Measurements from ENCODE around the gene SH2D1A.

SH2D1A gene

DNA sequence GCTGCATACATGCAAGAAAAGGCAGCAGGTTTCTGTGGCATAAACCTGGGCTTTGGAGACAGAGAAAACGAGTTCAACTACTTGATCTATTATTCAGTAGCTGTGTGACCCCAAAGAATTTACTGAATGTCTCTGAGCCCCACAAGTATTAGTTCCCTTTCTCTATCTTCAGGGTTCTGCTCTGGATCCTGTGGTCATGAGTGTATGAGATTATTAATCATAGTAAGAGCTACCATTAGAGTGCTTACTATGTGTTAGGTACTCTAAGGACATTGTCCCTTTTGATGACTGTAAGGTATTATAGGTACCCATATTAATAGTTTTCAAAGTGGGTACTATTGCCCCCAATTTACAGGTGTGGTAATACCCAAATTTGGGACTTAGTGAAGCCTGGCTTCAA lies 8.4 kb upstream of the SH2D1A start:
- Histone ChIP-seq H3K4me1 (ENCODE audit: control insufficient read depth, insufficient read depth, low read length, poor library complexity, severe bottlenecking) (no peaks in the 10 kb centered on the region), H3K36me3 (ENCODE audit: control insufficient read depth, insufficient read depth, low read length) (no peaks in the 10 kb centered on the region), H3K27ac (ENCODE audit: low read depth, low read length, severe bottlenecking) (no peak overlapping the region), H3K4me3 (ENCODE audit: extremely low read depth, insufficient read depth, low read length, poor library complexity, severe bottlenecking) (no peak overlapping the region), H3K9me3 (ENCODE audit: control insufficient read depth, low read length) (no peaks in the 10 kb centered on the region)
- WGBS, 2 experiments (ENCODE audit: insufficient coverage in 2 of 2) = no CpG with 5 or more reads among the region's 1 CpG

DNA sequence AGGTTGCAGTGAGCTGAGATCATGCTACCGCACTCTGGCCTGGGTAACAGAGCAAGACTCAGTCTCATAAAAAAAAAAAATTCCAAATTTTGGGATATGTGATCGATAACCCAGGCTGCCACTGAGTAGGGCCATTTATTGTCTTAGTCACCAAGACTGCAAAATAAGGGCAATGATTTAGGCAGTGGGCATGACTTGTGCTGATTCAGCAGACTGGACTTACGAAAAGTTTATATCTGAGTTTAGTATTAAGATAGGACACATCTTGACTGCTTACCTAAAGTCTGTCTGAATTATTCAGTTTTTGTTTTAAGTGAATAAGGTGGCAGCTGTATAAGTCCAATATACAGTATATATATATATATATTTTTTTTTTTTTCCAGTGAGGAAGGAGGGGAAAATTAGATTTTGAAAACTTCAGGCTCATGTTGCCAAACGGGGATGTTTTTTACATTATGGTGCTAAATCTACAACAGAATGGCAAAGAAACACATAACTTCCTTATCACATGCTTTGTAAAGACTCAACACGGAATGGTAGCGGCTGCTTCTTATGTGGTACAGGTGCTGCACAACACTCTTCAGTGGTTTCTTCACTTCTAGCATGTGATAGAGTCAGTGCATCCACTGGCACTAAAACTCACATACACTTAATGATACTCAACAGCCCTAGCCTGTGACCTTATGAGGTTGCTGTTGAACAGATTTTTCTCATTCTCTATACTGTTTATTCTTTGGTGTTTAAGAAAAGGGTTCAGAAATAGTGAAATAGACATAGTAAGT lies 7.4 kb upstream of the SH2D1A start:
- WGBS, 2 experiments (ENCODE audit: insufficient coverage in 2 of 2) = 80 to 100% methylated on average over 1 of the region's 6 CpGs
- no peaks in the 10 kb centered on the region for H3K36me3 ChIP-seq (ENCODE audit: control insufficient read depth, insufficient read depth, low read length)

DNA sequence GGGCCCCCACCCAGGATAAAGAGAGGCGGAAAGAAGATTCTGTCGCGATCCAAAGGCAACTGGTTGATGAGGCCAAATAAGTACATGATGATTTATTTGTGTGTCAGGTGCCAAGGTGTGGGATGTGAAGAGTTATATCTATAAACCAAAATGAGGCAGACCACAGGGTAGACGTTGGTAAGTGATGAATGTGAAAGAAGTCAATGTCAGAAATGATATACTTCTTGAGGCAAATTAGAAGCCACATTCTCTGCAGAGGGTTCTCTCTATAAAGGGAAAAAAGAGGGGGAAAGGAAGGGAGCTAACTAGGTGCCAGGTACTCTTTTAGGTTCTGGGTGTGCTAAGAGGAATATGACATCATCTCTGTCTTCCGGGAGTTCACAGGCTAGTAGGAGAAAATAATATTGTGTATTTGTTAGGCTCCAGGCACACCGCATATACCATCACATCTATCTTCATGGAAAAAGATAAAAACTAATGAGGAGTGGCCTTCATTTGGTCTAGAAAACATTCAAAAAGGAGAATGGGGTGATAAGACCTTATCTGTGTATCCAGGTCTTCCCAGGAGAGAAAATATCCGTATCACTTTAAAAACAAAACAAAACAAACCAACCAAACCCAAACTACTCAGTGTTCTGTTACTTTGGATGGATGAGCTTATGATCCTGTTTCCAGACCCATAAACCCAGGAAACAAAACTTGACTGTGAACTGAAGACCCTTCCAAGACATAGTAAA lies 4.8 kb upstream of the SH2D1A start:
- WGBS, 2 experiments (ENCODE audit: insufficient coverage in 2 of 2) = no CpG with 5 or more reads among the region's 7 CpGs
- no peak overlapping the region for H3K27ac ChIP-seq (ENCODE audit: low read depth, low read length, severe bottlenecking)
- H3K4me3 ChIP-seq (ENCODE audit: extremely low read depth, insufficient read depth, low read length, poor library complexity, severe bottlenecking) = no peak overlapping the region
- no peaks in the 10 kb centered on the region for H3K9me3 ChIP-seq (ENCODE audit: control insufficient read depth, low read length)
- H3K4me1 ChIP-seq (ENCODE audit: control insufficient read depth, insufficient read depth, low read length, poor library complexity, severe bottlenecking) = no peaks in the 10 kb centered on the region
- H3K36me3 ChIP-seq (ENCODE audit: control insufficient read depth, insufficient read depth, low read length) = no peaks in the 10 kb centered on the region

More for the DNA sequence above, 7.4 kb upstream of the SH2D1A start:
- no peak overlapping the region for H3K27ac ChIP-seq (ENCODE audit: low read depth, low read length, severe bottlenecking)
- H3K9me3 ChIP-seq (ENCODE audit: control insufficient read depth, low read length) = no peaks in the 10 kb centered on the region
- H3K4me1 ChIP-seq (ENCODE audit: control insufficient read depth, insufficient read depth, low read length, poor library complexity, severe bottlenecking) = no peaks in the 10 kb centered on the region
- H3K4me3 ChIP-seq (ENCODE audit: extremely low read depth, insufficient read depth, low read length, poor library complexity, severe bottlenecking) = no peak overlapping the region

DNA sequence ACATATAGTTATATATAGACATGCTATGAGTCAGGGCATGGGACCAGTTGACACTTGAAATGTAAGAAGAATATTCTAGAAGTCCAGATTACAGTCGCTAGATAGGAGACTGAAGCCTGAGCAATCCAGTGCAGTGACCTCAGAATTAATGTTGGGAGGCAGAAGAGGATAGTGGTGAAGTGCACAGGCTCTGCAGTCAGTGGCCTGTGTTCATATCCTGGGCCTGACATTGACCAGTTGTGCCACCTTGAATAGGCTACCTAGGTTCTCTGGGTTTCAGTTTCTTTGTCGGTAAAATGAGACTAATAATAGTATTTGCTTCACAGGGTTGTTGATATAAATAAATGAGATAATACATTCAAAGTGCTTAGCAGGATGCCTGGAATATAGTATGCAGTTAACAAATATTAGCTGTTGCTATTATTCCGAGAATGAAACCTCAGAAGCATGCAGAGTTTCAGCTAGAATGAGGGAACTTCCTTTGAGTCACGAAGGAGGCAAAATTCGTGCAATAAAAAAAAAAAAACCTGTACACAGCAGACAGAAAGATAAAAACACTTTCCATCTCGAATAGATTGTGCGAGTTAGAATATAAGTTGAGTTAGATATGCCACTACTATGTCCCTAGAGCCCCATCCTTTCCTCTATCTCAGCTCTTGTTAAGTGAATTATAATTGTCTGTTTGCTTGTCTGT lies 4.0 kb upstream of the SH2D1A start:
- no peaks in the 10 kb centered on the region for H3K9me3 ChIP-seq (ENCODE audit: control insufficient read depth, low read length)
- H3K4me1 ChIP-seq (ENCODE audit: control insufficient read depth, insufficient read depth, low read length, poor library complexity, severe bottlenecking) = no peaks in the 10 kb centered on the region
- H3K36me3 ChIP-seq (ENCODE audit: control insufficient read depth, insufficient read depth, low read length) = no peaks in the 10 kb centered on the region
- no peak overlapping the region for H3K4me3 ChIP-seq (ENCODE audit: extremely low read depth, insufficient read depth, low read length, poor library complexity, severe bottlenecking)
- no peak overlapping the region for H3K27ac ChIP-seq (ENCODE audit: low read depth, low read length, severe bottlenecking)
- 100% methylated on average over 1 of the region's 7 CpGs for WGBS, 2 experiments (ENCODE audit: insufficient coverage in 2 of 2)

DNA sequence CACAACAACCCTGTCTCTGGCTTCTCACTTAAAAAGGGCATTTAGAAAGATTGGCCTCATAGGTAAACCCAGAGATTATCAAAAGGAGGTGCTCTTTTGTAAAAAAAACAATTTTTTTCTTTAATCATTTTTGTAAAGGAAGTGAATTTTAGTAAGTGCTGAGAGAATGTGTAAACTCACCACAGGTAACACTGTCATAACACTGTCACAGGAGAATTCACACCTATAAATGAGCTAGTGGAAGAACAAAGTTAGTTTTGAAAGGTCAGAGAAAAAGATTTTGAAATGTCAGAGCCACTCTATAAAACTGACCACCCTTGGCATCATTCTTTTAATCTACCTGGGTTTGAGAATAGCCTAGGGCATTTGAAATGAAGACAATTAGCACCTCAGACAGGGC lies 3.3 kb upstream of the SH2D1A start:
- H3K4me3 ChIP-seq (ENCODE audit: extremely low read depth, insufficient read depth, low read length, poor library complexity, severe bottlenecking) = no peak overlapping the region
- H3K4me1 ChIP-seq (ENCODE audit: control insufficient read depth, insufficient read depth, low read length, poor library complexity, severe bottlenecking) = no peaks in the 10 kb centered on the region
- no peaks in the 10 kb centered on the region for H3K36me3 ChIP-seq (ENCODE audit: control insufficient read depth, insufficient read depth, low read length)
- no peak overlapping the region for H3K27ac ChIP-seq (ENCODE audit: low read depth, low read length, severe bottlenecking)
- no peaks in the 10 kb centered on the region for H3K9me3 ChIP-seq (ENCODE audit: control insufficient read depth, low read length)

DNA sequence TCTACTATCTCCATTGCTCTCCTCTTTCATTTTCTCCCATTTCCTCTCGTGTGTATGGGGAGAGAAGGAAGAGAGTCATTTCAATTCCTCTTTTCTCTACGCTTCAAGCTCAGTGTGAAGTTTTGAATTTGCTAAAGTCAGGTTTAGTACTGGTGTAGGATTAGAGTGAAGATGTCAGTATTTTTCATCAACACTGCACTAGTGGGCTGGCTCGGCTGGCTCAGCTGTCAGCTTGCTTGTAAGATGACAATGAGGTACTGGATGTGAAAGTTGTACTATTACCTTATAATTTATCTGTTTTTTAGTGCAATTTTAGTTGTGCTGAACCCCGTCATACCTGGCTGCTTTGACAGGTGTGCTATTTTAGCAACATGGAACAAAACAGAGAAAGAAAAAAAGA lies 2.1 kb upstream of the SH2D1A start:
- H3K4me3 ChIP-seq (ENCODE audit: extremely low read depth, insufficient read depth, low read length, poor library complexity, severe bottlenecking) = no peak overlapping the region
- WGBS, 2 experiments (ENCODE audit: insufficient coverage in 2 of 2) = no CpG with 5 or more reads among the region's 4 CpGs
- H3K36me3 ChIP-seq (ENCODE audit: control insufficient read depth, insufficient read depth, low read length) = no peaks in the 10 kb centered on the region
- H3K9me3 ChIP-seq (ENCODE audit: control insufficient read depth, low read length) = no peaks in the 10 kb centered on the region
- H3K4me1 ChIP-seq (ENCODE audit: control insufficient read depth, insufficient read depth, low read length, poor library complexity, severe bottlenecking) = no peaks in the 10 kb centered on the region
- no peak overlapping the region for H3K27ac ChIP-seq (ENCODE audit: low read depth, low read length, severe bottlenecking)

DNA sequence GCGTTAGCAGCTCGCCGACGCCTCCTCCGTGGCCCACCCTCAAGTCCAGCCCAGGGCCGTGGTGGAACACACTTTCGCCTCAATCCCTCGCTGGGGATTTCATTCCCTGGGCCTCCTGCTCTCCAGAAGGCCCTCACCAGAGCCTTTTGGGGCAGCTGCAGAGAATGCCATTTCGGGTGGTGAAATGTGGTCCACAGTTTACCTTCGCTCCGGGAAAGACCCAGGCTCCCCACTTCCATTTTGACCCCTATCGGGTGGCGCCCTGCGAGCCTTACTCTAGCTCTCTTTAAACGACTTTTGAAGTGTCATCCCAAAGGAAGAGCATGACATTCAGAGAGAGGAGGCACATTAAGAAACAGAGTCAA lies 496 bp downstream of the SH2D1A start:
- H3K4me1 ChIP-seq (ENCODE audit: control insufficient read depth, insufficient read depth, low read length, poor library complexity, severe bottlenecking) = no peaks in the 10 kb centered on the region
- no peak overlapping the region for H3K4me3 ChIP-seq (ENCODE audit: extremely low read depth, insufficient read depth, low read length, poor library complexity, severe bottlenecking)
- WGBS, 2 experiments (ENCODE audit: insufficient coverage in 2 of 2) = 80 to 97% methylated on average over 2 to 5 of the region's 15 CpGs

DNA sequence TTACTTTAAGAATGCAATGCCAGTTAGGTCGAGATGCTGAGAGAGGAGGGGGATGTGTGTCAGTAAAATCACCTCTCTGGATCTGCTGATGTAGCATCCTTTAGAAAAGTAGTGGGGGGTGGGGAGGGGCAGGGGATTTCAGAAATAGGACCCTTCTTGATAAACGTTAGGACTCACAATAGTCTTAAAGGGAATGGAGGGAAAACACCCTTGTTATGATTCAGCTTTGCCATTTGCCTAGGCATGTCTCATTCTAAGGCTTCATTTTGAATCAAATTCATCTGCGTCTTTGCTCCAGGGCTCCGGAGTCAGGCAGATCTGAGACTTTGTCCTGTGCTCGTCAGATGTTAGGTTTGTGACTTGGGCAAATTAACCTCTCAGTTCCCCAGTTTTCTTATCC lies 879 bp downstream of the SH2D1A start:
- 63 to 90% methylated on average over 1 to 2 of the region's 5 CpGs for WGBS, 2 experiments (ENCODE audit: insufficient coverage in 2 of 2)
- H3K4me1 ChIP-seq (ENCODE audit: control insufficient read depth, insufficient read depth, low read length, poor library complexity, severe bottlenecking) = no peaks in the 10 kb centered on the region
- no peaks in the 10 kb centered on the region for H3K36me3 ChIP-seq (ENCODE audit: control insufficient read depth, insufficient read depth, low read length)
- no peak overlapping the region for H3K4me3 ChIP-seq (ENCODE audit: extremely low read depth, insufficient read depth, low read length, poor library complexity, severe bottlenecking)
- no peak overlapping the region for H3K27ac ChIP-seq (ENCODE audit: low read depth, low read length, severe bottlenecking)
- no peaks in the 10 kb centered on the region for H3K9me3 ChIP-seq (ENCODE audit: control insufficient read depth, low read length)

More for the DNA sequence above, 496 bp downstream of the SH2D1A start:
- Histone ChIP-seq H3K9me3 (ENCODE audit: control insufficient read depth, low read length) (no peaks in the 10 kb centered on the region), H3K36me3 (ENCODE audit: control insufficient read depth, insufficient read depth, low read length) (no peaks in the 10 kb centered on the region), H3K27ac (ENCODE audit: low read depth, low read length, severe bottlenecking) (no peak overlapping the region)

DNA sequence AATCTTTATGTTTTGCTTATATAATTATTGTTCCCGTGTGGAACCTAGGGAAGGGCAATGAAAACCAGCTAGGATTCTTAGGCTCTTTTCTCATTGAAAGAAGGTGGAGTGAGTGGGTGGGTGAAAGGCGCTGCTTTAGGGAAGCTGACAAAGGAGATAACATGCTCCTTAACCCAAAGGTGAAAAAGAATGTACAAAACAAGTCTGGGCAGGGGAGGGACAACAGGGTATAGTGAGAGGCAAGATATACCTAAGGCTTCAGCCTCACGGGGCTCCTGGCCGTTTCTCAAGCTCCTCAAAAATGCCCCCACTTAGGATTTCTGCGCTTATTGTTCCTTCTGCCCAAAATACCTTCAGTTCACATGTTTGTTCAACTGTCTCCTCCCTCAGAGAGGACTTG lies 1.8 kb downstream of the SH2D1A start:
- no peaks in the 10 kb centered on the region for H3K9me3 ChIP-seq (ENCODE audit: control insufficient read depth, low read length)
- 92 to 100% methylated on average over 1 to 4 of the region's 5 CpGs for WGBS, 2 experiments (ENCODE audit: insufficient coverage in 2 of 2)
- no peak overlapping the region for H3K27ac ChIP-seq (ENCODE audit: low read depth, low read length, severe bottlenecking)
- H3K36me3 ChIP-seq (ENCODE audit: control insufficient read depth, insufficient read depth, low read length) = no peaks in the 10 kb centered on the region
- no peak overlapping the region for H3K4me3 ChIP-seq (ENCODE audit: extremely low read depth, insufficient read depth, low read length, poor library complexity, severe bottlenecking)
- no peaks in the 10 kb centered on the region for H3K4me1 ChIP-seq (ENCODE audit: control insufficient read depth, insufficient read depth, low read length, poor library complexity, severe bottlenecking)

DNA sequence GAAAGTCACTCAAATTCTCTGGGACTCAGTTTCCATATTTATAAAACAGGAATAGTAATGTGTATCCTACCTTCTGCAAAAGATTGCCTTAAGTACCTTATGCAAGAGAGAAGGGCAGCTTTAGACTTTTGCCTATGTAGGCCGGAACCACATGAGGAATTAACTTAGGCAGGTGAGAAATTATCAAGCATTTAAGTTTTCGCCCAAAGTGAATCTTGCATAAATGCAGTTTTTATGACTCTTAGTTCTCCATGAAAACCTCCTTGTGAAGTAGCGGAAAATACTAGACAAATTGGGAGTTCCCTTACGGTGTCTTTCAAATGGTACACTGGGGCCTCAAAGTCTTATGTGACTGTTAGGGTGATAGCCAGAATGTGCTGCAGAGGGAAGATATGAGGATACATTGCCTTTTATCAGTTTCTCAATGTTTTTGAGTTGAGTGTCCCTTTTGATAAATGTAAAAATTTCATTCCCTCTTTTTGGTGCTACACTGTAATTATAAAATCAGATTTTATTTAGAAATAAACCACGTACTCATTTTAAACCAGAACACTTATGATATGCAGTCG lies 2.6 kb downstream of the SH2D1A start:
- Histone ChIP-seq H3K4me3 (ENCODE audit: extremely low read depth, insufficient read depth, low read length, poor library complexity, severe bottlenecking) (no peak overlapping the region), H3K9me3 (ENCODE audit: control insufficient read depth, low read length) (no peaks in the 10 kb centered on the region), H3K4me1 (ENCODE audit: control insufficient read depth, insufficient read depth, low read length, poor library complexity, severe bottlenecking) (no peaks in the 10 kb centered on the region), H3K36me3 (ENCODE audit: control insufficient read depth, insufficient read depth, low read length) (no peaks in the 10 kb centered on the region), H3K27ac (ENCODE audit: low read depth, low read length, severe bottlenecking) (no peak overlapping the region)
- 83 to 100% methylated on average over 2 of the region's 6 CpGs for WGBS, 2 experiments (ENCODE audit: insufficient coverage in 2 of 2)
